Measurements from ENCODE around the gene TOR1AIP2.

TOR1AIP2 gene

DNA sequence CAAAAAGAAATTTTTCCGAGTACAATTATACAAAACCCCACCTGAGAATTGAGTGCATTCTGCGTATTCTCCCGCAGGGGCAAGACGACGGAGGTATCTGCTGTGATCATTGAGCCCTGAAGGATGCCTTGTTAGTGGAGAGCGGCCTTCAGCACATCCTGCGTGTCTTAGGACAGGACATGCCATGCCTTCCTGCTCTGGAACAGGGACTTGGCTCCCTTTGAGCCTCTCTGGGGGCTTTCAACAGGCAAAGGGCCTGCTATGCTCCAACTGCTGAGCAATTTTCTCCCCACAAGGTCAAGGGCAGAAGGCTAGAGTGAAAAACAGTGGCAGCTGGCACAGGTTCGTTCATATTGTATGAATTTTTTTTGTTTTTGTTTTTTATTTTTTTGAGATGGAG is 52.4 kb downstream of the TOR1AIP2 start:
- no peak for DNase-seq

DNA sequence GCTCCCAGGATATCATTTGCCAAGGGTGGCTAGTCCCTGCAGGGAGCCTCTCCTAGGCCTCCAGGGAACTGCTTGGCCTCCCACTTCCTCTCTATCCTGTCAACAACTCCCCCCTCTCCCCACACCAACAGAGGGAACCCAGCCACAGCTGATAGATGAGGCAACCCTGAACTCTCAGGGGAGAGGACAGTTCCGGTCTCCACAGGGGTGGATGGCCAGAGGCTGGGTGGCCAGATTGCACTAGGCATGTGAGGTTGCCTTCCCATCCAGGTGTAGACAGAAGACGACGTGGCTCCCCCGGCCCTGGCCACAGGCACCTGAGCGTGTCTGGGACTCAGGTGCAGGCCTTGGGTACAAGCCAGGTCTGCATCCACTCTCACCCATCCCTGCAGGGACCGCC is 53.3 kb downstream of the TOR1AIP2 start:
- DNase-seq, result no peak

DNA sequence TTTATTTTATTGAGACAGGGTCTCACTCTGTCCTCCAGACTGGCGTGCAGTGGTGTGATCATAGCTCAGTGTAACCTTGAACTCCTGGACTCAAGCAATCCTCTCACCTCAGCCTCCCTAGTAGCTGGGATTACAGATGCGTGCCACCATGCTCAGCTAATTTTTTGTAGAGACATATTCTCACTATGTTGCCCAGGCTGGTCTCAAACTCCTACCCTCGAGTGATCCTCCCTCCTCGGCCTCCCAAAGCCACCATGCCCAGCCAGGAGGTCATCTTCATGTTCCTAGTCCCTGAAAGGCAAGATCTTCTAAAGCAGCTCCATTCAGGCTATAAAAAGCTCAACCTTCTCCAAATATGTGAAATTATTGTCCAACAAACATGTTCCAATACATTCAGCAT is 53.9 kb downstream of the TOR1AIP2 start:
- no peak for DNase-seq

DNA sequence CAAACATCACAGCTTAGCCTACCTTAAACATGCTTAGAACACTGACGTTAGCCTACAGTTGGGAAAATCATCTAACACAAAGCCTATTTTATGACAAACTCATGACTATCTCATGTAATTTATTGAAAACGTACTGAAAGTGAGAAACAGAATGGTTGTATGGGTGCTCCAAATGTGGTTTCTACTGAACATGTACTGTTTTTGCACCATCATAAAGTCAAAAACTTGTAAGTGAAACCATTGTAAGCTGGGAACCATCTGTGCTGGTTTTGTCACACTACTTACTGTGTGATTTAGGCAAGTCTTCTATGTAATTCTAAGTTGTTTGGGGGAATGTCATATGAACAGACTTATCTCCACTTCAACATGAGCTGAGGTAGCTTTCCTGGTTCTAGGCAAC is 55.5 kb downstream of the TOR1AIP2 start:
- no peak for DNase-seq

DNA sequence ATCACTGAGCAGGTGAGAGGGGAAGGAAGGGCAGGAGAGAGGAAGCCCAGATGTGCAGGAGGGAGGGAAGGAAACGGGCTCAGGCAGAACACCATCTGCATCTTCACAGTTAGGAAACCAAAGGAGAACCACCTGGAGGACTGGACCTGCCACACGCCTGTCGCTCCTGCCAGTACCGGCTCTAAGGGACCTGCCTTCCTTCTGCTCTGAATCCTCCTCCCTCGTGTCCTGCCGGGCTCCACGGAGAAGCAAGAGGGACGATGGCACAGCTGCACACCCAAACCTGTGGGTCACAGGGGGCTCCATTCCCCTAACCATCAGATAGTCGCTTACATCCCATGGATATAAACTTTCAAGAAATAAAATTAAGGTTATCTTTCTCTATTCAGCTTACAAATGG is 56.1 kb downstream of the TOR1AIP2 start:
- no peak for DNase-seq

DNA sequence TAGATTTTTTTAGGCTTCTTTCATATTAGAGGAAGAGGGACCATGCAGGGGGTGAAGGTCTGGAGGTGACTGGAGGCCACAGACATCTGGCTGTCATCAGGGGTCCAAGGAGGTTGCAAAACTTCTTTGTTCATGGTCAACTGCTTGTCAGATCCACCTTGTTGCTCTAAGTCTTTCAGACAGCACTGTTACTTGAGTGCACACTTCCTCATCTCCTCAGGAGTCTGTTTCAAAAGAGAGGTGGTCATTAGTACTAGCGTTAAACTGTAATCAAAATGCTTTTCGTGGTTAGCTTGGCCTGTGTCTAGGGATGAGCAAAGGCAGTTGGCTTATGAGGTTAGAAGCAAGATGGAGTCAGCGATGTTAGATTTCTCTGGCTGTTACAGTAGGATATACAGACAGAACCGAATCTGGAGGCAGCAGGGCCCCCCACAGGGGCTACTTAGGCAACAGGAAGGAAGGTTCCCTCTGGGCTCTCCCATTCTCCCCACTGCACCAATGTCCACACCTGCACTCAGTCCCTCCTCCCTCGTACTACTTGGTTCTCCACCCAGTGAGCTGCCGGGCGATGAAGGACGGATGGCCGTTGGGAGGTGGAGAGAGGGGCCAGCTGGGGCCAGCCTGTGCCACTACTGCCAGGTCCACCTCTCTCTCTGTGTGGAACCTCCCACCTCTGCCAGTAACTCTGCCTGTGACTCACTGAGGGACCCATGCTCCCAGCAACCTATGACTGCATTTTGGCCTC is 57.2 kb downstream of the TOR1AIP2 start:
- DNase-seq, result no peak

DNA sequence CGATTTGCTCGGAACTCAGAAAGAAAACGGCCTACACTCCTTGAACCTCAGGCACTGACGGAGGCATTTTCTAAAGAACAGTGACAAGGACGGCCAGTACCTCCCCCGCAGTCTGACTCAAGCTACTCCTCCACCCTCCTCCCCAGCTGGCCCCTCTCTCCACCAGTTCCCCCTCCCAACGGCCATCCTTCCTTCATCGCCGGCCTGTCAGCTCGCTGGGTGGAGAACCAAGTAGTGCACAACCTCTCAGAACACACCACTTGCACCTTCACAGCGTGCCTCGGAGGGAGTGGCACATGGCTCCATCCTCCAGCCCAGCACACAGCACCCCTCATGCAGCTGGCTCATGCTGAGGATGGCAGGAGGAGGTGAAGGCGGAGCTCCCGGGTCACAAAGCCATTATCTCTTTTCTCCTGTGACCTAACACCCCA is 58.8 kb downstream of the TOR1AIP2 start:
- no peak for DNase-seq

DNA sequence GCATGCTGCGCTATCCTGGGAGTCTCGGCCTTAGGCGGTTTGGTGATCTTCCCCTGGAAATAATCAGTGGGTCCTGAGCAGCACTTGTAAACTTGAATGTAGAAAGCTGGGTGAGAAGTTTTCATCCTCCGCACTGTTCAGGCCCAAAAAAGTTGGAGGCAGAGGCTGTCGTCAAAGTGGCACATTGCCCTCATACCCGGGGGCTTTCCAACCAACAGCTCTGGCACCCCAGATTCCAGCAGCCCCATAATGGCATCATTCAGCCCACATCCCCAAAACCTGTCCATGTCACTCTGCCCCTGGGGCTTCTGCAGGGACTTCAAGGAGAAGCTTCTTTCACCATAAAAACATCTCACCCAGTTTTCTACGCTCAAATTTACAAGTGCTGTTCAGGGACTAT is 59.3 kb downstream of the TOR1AIP2 start:
- DNase-seq, result no peak

DNA sequence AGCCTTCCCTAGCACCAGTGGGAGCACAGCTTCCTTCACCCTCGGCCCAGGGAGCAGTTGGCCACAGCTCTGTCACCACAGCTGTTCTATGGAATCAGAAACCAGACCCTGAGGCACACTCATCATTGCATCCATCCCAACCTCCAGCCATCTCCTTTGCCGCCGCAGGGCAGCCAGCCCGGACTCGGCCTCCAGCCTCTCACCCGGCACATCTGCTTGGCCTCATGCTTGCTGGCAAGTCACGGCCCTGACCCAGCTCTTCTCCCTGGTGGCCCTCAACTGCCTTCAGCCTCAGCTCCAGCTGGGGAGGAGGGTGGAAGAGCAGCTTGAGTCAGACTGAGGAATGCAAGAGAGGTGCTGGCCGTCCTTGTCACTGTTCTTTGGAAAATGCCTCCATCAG is 59.8 kb downstream of the TOR1AIP2 start:
- no peak for DNase-seq

DNA sequence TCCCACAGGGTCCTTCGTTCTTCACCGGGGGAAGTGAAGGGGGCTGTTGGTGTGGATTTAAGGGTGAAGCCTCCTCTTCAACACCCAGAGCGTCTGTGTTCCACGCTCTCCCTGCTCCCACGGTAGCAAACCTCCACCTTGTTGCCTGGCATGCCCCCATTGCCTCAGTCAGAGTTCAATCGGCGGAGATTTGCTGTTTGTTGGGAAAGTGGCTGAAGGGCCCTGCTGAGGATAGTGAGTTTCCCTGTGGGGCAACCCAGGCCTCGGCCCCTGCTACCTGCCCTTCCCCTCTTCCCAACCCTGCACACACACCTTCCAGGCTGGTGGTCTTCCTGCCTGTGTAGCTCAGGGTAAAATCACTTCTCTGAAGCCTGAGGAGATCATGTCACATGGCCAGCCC is 60.5 kb downstream of the TOR1AIP2 start:
- no peak for DNase-seq

DNA sequence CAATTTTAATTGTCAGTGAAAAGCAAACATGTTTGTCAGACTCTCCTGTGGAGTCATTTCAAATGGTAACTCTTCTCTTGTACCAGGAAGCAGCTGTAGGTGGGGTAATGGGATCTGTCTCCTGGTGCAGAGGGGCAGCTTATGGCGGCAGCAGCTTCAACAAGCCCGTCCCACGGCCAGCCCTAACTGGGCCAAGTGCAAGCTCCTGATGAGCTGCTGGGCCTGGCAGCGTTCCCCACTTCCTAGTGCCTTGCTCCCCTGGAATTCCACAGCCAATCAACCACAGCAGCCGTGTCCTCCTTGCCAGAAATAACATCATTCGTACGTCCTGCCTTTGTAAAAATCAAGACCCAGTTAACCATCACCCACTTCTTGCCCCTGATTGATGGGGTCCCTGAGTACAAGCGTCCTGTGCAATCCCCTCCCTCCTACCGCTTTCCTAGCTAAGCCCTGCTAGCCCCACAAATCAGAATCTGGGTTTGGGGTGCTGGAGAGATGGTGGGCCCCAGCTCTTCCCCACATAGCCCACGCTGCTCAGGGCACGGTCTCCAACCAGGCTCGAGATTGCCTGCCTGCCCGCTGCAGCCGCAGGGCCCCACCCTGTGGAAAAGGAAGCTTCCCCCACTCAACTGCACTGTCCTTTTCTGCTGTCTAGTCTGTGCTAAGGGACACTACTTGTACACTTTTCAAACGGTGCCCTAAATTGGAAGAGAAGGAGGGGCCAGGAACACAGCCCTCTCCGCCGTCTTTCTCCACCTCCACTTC is 61.2 kb downstream of the TOR1AIP2 start:
- DNase-seq, result no peak

DNA sequence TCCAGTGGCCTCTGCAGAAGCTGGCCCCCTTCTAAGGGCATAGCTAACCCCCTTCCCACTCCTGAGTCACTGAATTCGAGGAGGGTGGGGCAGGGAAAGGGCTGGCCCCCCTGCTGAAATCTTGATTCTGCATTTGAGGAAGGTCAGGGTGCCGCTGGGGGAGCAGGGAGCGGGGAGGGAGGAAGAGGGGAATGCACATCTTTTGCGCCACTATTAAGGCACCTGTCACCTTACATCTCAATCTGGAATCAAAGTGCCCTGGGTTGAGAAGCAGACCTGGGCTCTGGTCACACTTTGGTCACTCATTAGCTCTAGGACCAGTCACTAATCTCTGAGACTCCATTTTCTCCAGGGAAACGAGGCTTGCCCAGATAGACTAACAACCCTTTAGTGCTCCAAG is 62.0 kb downstream of the TOR1AIP2 start:
- DNase-seq, result no peak

DNA sequence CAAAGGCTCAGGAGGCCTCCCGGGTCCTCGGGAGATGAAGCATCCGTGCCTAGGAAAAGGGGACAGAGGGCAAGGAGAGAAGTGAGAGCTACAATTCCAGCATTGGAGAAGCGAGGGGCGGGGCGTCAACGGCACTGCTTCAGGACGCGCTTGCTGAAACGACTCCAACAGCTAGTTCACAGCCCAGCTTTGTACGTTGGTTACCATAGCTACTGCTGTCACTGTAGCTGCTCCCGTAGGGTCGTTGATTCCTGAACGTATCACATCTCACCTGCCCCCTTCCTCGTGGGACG is 63.1 kb downstream of the TOR1AIP2 start:
- DNase-seq, result no peak

DNA sequence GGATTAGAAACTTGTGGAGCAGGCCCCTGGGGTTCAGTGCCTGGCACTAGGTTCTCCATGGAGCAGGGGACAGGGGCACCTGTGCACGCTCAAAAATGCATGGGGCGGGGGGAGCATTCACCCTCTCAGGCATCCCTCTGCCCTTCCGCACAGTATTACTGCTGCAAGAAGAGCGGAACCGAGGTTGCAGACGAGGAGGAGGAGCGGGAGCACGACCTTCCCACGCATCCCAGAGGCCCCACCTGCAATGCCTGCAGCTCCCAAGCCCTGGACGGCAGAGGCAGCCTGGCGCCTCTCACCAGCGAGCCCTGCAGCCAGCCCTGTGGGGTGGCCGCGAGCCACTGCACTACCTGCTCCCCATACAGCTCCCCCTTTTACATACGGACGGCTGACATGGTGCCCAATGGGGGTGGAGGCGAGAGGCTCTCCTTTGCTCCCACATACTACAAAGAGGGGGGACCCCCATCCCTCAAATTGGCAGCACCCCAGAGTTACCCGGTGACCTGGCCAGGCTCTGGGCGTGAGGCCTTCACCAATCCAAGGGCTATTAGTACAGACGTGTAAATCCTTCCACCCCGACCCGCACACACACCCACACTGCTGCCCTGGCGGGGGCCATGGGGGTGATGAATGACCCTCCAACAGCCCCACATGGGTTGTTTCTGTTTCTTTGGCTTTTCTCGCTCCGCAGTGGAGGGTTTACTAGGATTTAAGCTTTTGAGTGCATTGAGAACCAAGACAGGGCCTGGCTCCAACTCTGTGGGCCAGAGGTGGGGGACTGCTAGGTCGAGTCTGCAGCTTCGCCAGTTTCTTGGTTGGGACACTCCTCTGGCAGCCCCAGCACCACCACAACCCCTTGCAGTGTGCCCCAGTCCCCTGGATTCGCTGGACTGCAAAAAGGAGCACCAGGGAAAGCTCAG is 63.7 kb downstream of the TOR1AIP2 start:
- no peak for DNase-seq

DNA sequence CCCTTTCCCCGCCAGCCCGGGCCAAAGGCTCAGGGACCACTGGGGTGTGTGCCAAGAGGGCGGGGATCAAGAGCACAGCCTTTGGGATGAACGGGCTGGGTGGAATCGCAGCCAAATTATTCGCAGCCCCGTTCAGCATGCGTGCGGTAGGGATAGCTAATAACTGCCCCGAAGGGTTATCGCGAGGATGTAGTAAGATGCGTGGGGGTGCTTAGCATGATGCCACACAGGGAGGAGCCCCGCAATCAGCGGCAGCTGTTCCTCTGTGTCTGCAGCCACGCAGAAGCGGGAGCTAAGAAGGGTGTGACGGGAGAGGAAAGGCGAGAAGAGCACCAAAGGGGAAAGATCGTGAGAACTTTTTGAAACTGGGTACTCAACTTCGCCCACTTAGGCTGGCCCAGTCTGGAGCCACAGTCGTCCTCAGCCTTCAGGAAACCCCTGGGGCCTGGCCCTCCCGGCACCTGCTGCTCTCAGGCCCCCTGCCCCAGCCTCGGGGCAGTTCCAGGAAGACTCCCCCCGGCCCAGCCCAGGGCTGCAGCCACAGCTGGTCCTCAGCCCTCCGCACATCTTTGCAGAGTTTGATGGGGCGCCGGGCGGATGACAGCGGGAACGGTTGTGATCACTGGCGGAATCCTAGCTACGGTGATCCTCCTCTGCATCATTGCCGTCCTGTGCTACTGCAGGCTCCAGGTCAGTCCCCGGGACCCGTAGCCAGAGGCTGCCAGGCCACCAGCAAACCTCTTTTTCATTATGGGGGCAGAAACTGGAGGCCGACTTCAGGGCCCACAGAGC is 64.9 kb downstream of the TOR1AIP2 start:
- no peak for DNase-seq

DNA sequence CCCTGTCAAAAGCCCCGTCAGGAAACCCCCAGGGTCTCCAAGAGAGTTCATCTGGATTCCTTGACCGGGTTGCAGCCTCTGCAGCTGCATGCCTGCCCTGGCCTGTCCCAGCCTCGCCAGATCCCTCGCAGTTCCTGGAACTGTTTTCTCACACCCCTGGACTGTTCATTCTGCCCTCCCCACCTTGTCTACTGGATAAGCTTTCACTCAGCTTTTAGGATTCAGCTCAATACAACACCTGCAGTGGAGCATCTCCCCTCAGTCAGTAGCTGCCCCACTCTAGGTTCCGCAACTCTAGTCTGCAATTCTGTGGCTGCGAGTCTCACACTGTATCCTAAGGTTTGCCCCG is 67.3 kb downstream of the TOR1AIP2 start:
- DNase-seq, result no peak

DNA sequence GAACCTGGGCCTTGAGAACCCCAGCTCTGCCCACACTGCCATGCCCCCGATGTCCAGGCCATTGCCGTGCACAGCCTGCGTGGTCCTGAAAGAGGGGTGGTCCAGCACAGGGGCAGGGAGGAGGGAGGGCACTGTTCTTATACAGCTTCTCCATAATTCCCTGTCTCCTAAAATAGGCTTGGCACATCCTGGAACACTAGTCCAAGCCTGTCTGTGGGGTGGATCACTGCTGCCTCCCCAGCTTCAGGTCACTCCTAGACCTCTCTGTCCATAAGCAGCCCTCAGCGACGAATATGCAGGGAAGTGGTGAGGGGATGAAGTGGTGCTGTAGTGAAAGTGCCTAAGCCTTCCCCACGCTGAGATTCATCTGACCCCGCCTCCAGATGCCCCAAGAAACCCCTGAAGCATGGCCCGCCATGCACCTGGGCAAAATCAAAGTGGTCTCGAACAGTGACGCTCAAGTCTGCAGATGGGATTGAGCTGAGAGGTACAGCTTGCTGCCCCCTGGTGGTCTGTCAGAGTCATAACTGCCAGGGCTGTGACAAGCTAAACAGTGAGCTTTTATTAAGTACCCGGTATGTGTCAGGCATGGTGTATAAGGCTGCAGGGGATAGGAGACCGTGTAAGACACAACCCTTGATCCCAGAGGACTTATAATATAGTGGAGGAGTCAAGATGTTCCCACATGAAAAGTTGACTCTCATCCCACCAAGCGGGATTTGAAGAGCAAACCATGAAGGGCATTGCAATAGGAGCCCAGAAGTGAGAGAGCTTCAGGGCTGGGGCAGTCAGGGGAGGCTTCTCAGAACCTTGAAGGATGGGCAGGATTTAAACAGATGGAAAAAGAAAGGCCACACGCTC is 67.9 kb downstream of the TOR1AIP2 start:
- DNase-seq, result no peak

DNA sequence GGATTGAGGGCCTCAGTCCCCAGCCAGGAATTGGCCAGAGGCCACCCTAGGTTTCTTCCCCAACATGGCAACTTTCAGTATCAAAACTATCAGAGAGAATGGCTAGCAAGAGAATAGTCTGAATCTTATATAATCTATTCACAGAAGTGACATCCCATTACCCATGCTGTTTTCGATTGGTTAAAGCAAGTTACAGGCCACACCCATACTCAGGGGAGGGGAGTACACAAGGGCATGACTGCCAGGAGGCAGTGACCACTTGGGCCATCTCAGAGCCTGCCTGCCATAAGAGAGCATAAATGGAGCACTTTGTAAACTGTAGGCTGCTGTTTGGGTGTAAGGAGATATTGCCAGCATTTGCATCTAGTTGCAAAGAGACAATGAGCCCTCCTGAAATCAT is 69.1 kb downstream of the TOR1AIP2 start:
- no peak for DNase-seq

DNA sequence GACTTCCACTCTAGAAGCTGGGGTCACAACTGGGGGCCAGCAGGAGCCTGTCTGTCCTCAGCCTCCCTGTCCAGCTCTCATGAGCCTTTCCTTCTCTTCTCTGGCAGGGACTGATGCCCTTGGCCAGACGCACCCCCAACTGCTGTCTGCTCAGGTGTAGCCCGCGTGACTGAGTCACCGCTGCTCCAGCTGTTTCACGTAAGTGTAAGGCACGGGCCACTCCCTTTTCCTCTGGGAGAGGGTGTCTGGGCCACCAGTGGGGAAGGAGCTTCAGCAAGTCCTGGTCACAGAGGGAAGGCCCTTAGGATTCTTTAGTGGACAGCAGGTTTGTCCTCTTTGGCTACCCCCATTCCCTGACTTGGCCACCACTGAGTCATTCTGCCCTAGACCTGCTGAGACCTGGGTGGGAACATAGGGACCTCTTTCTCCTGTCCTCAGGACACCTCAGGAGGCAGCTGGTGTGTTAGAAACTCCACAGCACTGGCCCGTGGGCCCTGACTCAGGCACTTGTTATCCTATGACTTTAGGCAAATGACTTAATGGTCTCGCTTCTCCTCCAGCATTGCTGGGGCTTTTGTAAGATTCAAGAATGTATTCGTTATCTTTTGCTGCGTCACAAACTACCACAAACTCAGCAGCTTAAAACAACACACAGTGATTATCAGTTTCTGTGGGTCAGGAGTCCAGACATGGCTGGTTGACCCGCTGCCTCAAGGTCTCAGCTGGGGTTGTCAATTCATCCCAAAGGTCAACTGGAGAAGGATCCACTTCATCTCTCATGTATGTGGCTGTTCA is 69.7 kb downstream of the TOR1AIP2 start:
- no peak for DNase-seq

DNA sequence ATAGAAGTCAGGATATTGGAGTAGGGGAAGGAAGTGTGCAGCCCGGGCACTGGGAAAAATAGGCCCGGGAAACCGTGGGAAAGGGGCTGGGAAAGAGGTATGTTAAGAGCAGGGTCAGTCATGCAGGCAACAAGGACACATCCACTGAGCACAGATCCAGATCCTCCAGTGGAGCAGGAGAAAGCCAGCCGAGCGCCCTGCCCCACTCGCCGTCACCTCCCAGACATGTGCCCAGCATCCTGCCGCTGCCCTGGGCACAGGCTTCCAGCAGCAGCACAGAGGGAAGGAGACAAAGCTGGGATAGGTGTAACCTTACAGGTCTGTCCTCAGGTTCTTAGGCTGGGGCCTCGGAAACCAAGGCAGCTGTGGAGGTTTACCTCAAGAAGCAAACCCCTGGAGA is 70.3 kb downstream of the TOR1AIP2 start:
- DNase-seq, result no peak

DNA sequence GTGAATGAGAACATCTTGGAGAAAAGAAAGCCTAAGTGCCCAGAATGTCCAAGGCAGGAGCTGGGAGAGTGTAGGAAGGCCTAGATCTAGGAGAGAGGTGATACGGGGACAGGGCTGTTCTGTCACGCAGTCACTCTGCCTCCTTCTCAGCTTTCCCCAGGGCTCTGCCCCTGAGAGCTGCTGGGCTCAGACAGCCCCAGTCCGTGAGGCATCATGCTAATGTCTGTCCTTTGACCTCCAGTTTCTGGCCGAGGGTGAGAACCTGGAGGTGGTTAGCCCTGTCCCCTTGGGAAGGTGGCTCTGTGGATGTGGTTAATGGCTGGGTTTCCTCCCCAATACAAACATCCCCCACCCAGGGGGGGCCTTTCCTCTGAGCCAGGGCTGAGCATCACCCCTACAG is 71.3 kb downstream of the TOR1AIP2 start:
- no peak for DNase-seq

Measured in KG1 (cell line).